GM21723 (cell line): ENCODE measurements around the gene ICA1L.

Source experiments
- ATAC-seq: cut with Tn5 transposase; IDR thresholded peaks from one replicate; pipeline ENCODE4 v1.9.1; 2021; ENCODE audit warnings: mild to moderate bottlenecking, moderate library complexity; ENCODE audit not compliant: unreplicated experiment

ICA1L gene

GRCh38 chr2:202786842-202787241 lies 84.7 kb downstream of the ICA1L start:
- no peak for ATAC-seq

GRCh38 chr2:202782940-202783558 lies 88.5 kb downstream of the ICA1L start:
- no peak for ATAC-seq

GRCh38 chr2:202780514-202781021 lies 91.0 kb downstream of the ICA1L start:
- ATAC-seq, result peak; percentile 94

- ATAC-seq, result no peak
Measured at GRCh38 chr2:202778217-202778616, 93.3 kb downstream of the ICA1L start.

- ATAC-seq, result no peak
Measured at GRCh38 chr2:202774104-202774503, 97.5 kb downstream of the ICA1L start.

- no peak for ATAC-seq
Measured at GRCh38 chr2:202773301-202773973, 98.1 kb downstream of the ICA1L start.

GRCh38 chr2:202771741-202772460 lies 99.7 kb downstream of the ICA1L start:
- no peak for ATAC-seq

- ATAC-seq, result no peak
Measured at GRCh38 chr2:202771336-202771735, 100.2 kb downstream of the ICA1L start.

- no peak for ATAC-seq
Measured at GRCh38 chr2:202769201-202769600, 102.4 kb downstream of the ICA1L start.

GRCh38 chr2:202768273-202768672 lies 103.3 kb downstream of the ICA1L start:
- no peak for ATAC-seq

GRCh38 chr2:202765436-202765835 lies 106.1 kb downstream of the ICA1L start:
- no peak for ATAC-seq

- no peak for ATAC-seq
Measured at GRCh38 chr2:202764991-202765390, 106.6 kb downstream of the ICA1L start.

GRCh38 chr2:202763916-202764315 lies 107.7 kb downstream of the ICA1L start:
- no peak for ATAC-seq

GRCh38 chr2:202762556-202762955 lies 109.0 kb downstream of the ICA1L start:
- ATAC-seq, result no peak

GRCh38 chr2:202760848-202761247 lies 110.7 kb downstream of the ICA1L start:
- ATAC-seq, result no peak

GRCh38 chr2:202758604-202759003 lies 113.0 kb downstream of the ICA1L start:
- no peak for ATAC-seq

GRCh38 chr2:202758128-202758527 lies 113.4 kb downstream of the ICA1L start:
- ATAC-seq, result no peak

- ATAC-seq, result no peak
Measured at GRCh38 chr2:202757339-202757738, 114.2 kb downstream of the ICA1L start.

GRCh38 chr2:202756598-202756997 lies 115.0 kb downstream of the ICA1L start:
- ATAC-seq, result no peak

GRCh38 chr2:202754936-202755335 lies 116.6 kb downstream of the ICA1L start:
- no peak for ATAC-seq

GRCh38 chr2:202752071-202752470 lies 119.5 kb downstream of the ICA1L start:
- ATAC-seq, result no peak
